Natural killer cell treated with Interleukin-12 subunit alpha and Interleukin-12 subunit beta and Interleukin-15 and Interleukin-18, amount 100 ng/mL, for 72 hours (primary cell): ENCODE measurements around the gene FLVCR2. TPM values are rescaled to one million over a fixed set of nuclear protein-coding genes. Genes with fewer than 3 reads are reported as not detected.

Experiments
- ATAC-seq, 2 donors: fragments of 150-1000 bp; cut with Tn5 transposase in 1 of 2; sonication (Bioruptor Pico), chemical (Tn5 transposase) in 1 of 2; 2 replicates each; pipeline ENCODE4 v1.10.0; 2021
- DNase-seq: peaks from one replicate; pipeline ENCODE4 v3.0.0; 2022; ENCODE audit warnings: low spot score
- H3K27ac Mint-ChIP-seq, 2 donors: 1 replicate in 1 of 2; 2 replicates in 1 of 2; pipeline ENCODE4 v1.8.0; 2022; ENCODE audit warnings: mixed read lengths in 2 of 2, mild to moderate bottlenecking in 1 of 2, moderate library complexity in 1 of 2
- H3K27me3 Mint-ChIP-seq, 2 donors: 1 replicate in 1 of 2; 2 replicates in 1 of 2; pipeline ENCODE4 v1.8.0; 2022; ENCODE audit warnings: mixed read lengths in 2 of 2
- H3K36me3 Mint-ChIP-seq: one replicate; pipeline ENCODE4 v1.8.0; 2022; ENCODE audit warnings: mixed read lengths
- H3K4me1 Mint-ChIP-seq, 2 donors: 1 replicate in 1 of 2; 2 replicates in 1 of 2; pipeline ENCODE4 v1.8.0; 2022; ENCODE audit warnings: low read depth in 2 of 2, mixed read lengths in 2 of 2, mild to moderate bottlenecking in 1 of 2
- H3K4me3 Mint-ChIP-seq: one replicate; pipeline ENCODE4 v1.8.0; 2022; ENCODE audit warnings: mixed read lengths
- H3K9me3 Mint-ChIP-seq: 2 replicates; pipeline ENCODE4 v1.8.0; 2022; ENCODE audit warnings: mixed read lengths
- total RNA-seq, 2 donors: library from RNA; stranded (reverse); gene quantifications; one replicate each; pipeline ENCODE4 v1.2.3, GENCODE V29; 2022

The FLVCR2 gene
- total RNA-seq, 2 donors from 2014 or later = 5.3 to 21.2 TPM

GRCh38 chr14:75543786-75544185 lies 34.6 kb upstream of the FLVCR2 start:
- Mint-ChIP-seq H3K9me3 (no peaks in the 10 kb centered on the region), H3K27me3 (no peaks in the 10 kb centered on the region), H3K4me3 (peak overlapping the region; percentile 81), H3K4me1 (peaks cover 71 to 81% of the 10 kb centered on the region in 2 donors), H3K27ac (peak overlapping the region; percentile 98 to 100), H3K36me3 (peaks cover 8% of the 10 kb centered on the region)
- ATAC-seq (no peak), DNase-seq (no peak)

GRCh38 chr14:75545907-75546306 lies 32.5 kb upstream of the FLVCR2 start:
- ATAC-seq = no peak
- Mint-ChIP-seq H3K27ac (peak overlapping the region; percentile 87 to 100), H3K9me3 (no peaks in the 10 kb centered on the region), H3K27me3 (no peaks in the 10 kb centered on the region), H3K4me3 (peak overlapping the region; percentile 51), H3K36me3 (peaks cover 20% of the 10 kb centered on the region), H3K4me1 (peaks cover 73 to 82% of the 10 kb centered on the region in 2 donors)
- DNase-seq = no peak

GRCh38 chr14:75547552-75548250 lies 30.7 kb upstream of the FLVCR2 start:
- Mint-ChIP-seq H3K4me1 (peaks cover 70 to 79% of the 10 kb centered on the region in 2 donors), H3K4me3 (peak overlapping the region; percentile 76), H3K36me3 (peaks cover 26% of the 10 kb centered on the region), H3K27me3 (no peaks in the 10 kb centered on the region), H3K9me3 (peaks cover 3% of the 10 kb centered on the region), H3K27ac (peak overlapping the region; percentile 87 to 100)
- DNase-seq = no peak
- ATAC-seq = no peak

- peak overlapping the region; percentile 87 to 100 for H3K27ac Mint-ChIP-seq
- no peaks in the 10 kb centered on the region for H3K27me3 Mint-ChIP-seq
- peaks cover 26% of the 10 kb centered on the region for H3K36me3 Mint-ChIP-seq
- DNase-seq = no peak
- peaks cover 3% of the 10 kb centered on the region for H3K9me3 Mint-ChIP-seq
- peaks cover 71 to 82% of the 10 kb centered on the region in 2 donors for H3K4me1 Mint-ChIP-seq
- no peak for ATAC-seq
- peak overlapping the region; percentile 76 for H3K4me3 Mint-ChIP-seq
Measured at GRCh38 chr14:75548544-75548943, 29.9 kb upstream of the FLVCR2 start.

- Mint-ChIP-seq H3K27ac (peak overlapping the region; percentile 87 to 100), H3K27me3 (no peaks in the 10 kb centered on the region), H3K9me3 (peaks cover 3% of the 10 kb centered on the region), H3K4me1 (peaks cover 78 to 83% of the 10 kb centered on the region in 2 donors), H3K4me3 (peak overlapping the region; percentile 76), H3K36me3 (peaks cover 26% of the 10 kb centered on the region)
- ATAC-seq = peak; percentile 28 to 70
- no peak for DNase-seq
Measured at GRCh38 chr14:75549169-75549568, 29.3 kb upstream of the FLVCR2 start.

- DNase-seq (no peak), ATAC-seq (no peak)
- Mint-ChIP-seq H3K36me3 (peaks cover 29% of the 10 kb centered on the region), H3K4me3 (peak overlapping the region; percentile 66), H3K27me3 (no peaks in the 10 kb centered on the region), H3K27ac (peak overlapping the region; percentile 87 to 100), H3K4me1 (peaks cover 86 to 88% of the 10 kb centered on the region in 2 donors), H3K9me3 (peaks cover 3% of the 10 kb centered on the region)
Measured at GRCh38 chr14:75551021-75551420, 27.4 kb upstream of the FLVCR2 start.

GRCh38 chr14:75553157-75553556 lies 25.3 kb upstream of the FLVCR2 start:
- Mint-ChIP-seq H3K9me3 (peaks cover 3% of the 10 kb centered on the region), H3K36me3 (peaks cover 33% of the 10 kb centered on the region), H3K27ac (peak overlapping the region; percentile 70 to 79), H3K4me1 (peaks cover 75 to 78% of the 10 kb centered on the region in 2 donors), H3K27me3 (no peaks in the 10 kb centered on the region), H3K4me3 (peak overlapping the region; percentile 33)
- ATAC-seq (peak; percentile 51 to 65), DNase-seq (no peak)

GRCh38 chr14:75553761-75554364 lies 24.6 kb upstream of the FLVCR2 start:
- no peak for DNase-seq
- peaks cover 72 to 74% of the 10 kb centered on the region in 2 donors for H3K4me1 Mint-ChIP-seq

GRCh38 chr14:75554482-75554881 lies 23.9 kb upstream of the FLVCR2 start:
- ATAC-seq (no peak), DNase-seq (no peak)
- peak overlapping the region in 1 of 2 donors; percentile 34 for H3K27ac Mint-ChIP-seq
- peaks cover 70 to 72% of the 10 kb centered on the region in 2 donors for H3K4me1 Mint-ChIP-seq
- H3K9me3 Mint-ChIP-seq = peaks cover 3% of the 10 kb centered on the region
- H3K27me3 Mint-ChIP-seq = no peaks in the 10 kb centered on the region
- peaks cover 21% of the 10 kb centered on the region for H3K36me3 Mint-ChIP-seq
- no peak overlapping the region for H3K4me3 Mint-ChIP-seq

More at GRCh38 chr14:75553761-75554364, 24.6 kb upstream of the FLVCR2 start:
- Mint-ChIP-seq H3K4me3 (peak overlapping the region; percentile 33), H3K27ac (peak overlapping the region; percentile 70 to 79), H3K36me3 (peaks cover 26% of the 10 kb centered on the region), H3K9me3 (peaks cover 3% of the 10 kb centered on the region), H3K27me3 (no peaks in the 10 kb centered on the region)
- no peak for ATAC-seq

- DNase-seq (no peak), ATAC-seq (no peak)
- H3K4me3 Mint-ChIP-seq = peak overlapping the region; percentile 39
- peaks cover 9% of the 10 kb centered on the region for H3K36me3 Mint-ChIP-seq
- H3K27ac Mint-ChIP-seq = peak overlapping the region; percentile 96 to 99
- H3K4me1 Mint-ChIP-seq = peaks cover 68% of the 10 kb centered on the region in 2 donors
- peaks cover 2% of the 10 kb centered on the region for H3K9me3 Mint-ChIP-seq
- no peaks in the 10 kb centered on the region for H3K27me3 Mint-ChIP-seq
Measured at GRCh38 chr14:75558440-75558839, 20.0 kb upstream of the FLVCR2 start.

- peak overlapping the region; percentile 96 to 99 for H3K27ac Mint-ChIP-seq
- peak overlapping the region; percentile 77 for H3K4me3 Mint-ChIP-seq
Measured at GRCh38 chr14:75559045-75559444, 19.4 kb upstream of the FLVCR2 start.

GRCh38 chr14:75559451-75560222 lies 18.8 kb upstream of the FLVCR2 start:
- H3K36me3 Mint-ChIP-seq = peaks cover 9% of the 10 kb centered on the region
- peak overlapping the region; percentile 96 to 99 for H3K27ac Mint-ChIP-seq
- peaks cover 2% of the 10 kb centered on the region for H3K9me3 Mint-ChIP-seq
- peak overlapping the region; percentile 77 for H3K4me3 Mint-ChIP-seq
- H3K4me1 Mint-ChIP-seq = peaks cover 58% of the 10 kb centered on the region in 2 donors
- peak; percentile 66 for DNase-seq
- ATAC-seq = peak; percentile 70 to 86
- no peaks in the 10 kb centered on the region for H3K27me3 Mint-ChIP-seq

More at GRCh38 chr14:75559045-75559444, 19.4 kb upstream of the FLVCR2 start:
- H3K4me1 Mint-ChIP-seq = peaks cover 62 to 63% of the 10 kb centered on the region in 2 donors
- H3K36me3 Mint-ChIP-seq = peaks cover 9% of the 10 kb centered on the region
- no peaks in the 10 kb centered on the region for H3K27me3 Mint-ChIP-seq
- DNase-seq (no peak), ATAC-seq (no peak)
- peaks cover 2% of the 10 kb centered on the region for H3K9me3 Mint-ChIP-seq

GRCh38 chr14:75561013-75561432 lies 17.4 kb upstream of the FLVCR2 start:
- DNase-seq (no peak), ATAC-seq (peak in 1 of 2 donors; percentile 62)
- Mint-ChIP-seq H3K36me3 (peaks cover 7% of the 10 kb centered on the region), H3K4me1 (peaks cover 60 to 61% of the 10 kb centered on the region in 2 donors), H3K4me3 (peak overlapping the region; percentile 37), H3K27me3 (peaks cover 0 to 3% of the 10 kb centered on the region in 2 donors), H3K9me3 (peaks cover 2% of the 10 kb centered on the region), H3K27ac (peak overlapping the region; percentile 96 to 99)
